ENCODE data around the gene HEG1. TPM values are rescaled to one million over a fixed set of nuclear protein-coding genes. Genes with fewer than 3 reads are reported as not detected.

HEG1 gene, protein sequence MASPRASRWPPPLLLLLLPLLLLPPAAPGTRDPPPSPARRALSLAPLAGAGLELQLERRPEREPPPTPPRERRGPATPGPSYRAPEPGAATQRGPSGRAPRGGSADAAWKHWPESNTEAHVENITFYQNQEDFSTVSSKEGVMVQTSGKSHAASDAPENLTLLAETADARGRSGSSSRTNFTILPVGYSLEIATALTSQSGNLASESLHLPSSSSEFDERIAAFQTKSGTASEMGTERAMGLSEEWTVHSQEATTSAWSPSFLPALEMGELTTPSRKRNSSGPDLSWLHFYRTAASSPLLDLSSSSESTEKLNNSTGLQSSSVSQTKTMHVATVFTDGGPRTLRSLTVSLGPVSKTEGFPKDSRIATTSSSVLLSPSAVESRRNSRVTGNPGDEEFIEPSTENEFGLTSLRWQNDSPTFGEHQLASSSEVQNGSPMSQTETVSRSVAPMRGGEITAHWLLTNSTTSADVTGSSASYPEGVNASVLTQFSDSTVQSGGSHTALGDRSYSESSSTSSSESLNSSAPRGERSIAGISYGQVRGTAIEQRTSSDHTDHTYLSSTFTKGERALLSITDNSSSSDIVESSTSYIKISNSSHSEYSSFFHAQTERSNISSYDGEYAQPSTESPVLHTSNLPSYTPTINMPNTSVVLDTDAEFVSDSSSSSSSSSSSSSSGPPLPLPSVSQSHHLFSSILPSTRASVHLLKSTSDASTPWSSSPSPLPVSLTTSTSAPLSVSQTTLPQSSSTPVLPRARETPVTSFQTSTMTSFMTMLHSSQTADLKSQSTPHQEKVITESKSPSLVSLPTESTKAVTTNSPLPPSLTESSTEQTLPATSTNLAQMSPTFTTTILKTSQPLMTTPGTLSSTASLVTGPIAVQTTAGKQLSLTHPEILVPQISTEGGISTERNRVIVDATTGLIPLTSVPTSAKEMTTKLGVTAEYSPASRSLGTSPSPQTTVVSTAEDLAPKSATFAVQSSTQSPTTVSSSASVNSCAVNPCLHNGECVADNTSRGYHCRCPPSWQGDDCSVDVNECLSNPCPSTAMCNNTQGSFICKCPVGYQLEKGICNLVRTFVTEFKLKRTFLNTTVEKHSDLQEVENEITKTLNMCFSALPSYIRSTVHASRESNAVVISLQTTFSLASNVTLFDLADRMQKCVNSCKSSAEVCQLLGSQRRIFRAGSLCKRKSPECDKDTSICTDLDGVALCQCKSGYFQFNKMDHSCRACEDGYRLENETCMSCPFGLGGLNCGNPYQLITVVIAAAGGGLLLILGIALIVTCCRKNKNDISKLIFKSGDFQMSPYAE (N-terminal part only)
- total RNA-seq = 10 to 100 TPM in 3 of 4 donors, 1 to 10 TPM in 1; 9.8 to 27.1 (median 17.6) TPM

DNA sequence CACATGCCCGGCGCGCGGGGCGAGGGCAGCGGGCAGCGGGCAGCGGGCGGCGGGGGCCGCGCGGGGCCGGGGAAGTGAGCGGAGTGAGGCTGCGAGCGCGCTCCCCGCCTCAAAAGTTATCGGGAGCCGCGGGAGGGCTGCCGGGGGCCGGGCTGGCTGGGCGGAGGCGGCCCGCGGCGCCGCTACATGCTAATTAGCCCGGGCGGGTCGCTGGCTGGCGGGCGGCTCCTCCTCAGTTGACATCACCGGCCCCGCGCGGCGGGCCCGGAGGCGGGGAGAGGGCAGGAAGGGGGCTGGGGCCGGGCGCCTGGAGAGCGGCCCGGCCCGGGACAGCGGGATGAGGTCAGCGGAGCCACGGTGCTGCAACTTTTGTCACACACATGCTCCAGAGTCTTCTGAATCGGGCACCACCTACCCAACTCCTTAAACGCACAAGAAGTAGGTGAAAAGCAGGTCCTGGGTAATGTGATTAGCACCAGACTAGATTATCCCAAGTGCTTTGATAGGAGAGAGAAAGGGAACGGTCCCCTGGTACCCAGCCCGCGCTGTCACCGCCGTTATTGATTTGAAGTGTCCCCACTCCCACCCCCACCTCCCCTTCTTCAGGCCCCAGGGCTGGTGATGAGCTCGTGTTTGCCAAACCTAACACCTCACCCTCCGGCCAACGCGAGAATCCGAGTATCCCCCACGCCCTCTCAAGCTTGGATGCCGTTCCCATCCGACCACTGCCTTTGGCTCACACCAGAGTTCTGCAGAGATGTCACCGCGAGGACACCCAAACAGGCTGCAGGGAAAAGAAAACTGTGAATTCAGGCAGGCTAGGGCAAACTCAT lies at the start of gene HEG1:
Gene HEG1 (minus strand): TSS at position 85 of the 833 bp plus-strand sequence. CDS start 107 bp downstream, outside the sequence.
- ATAC-seq = peak; percentile 65 to 73
- Histone ChIP-seq H3K4me3 (peak within 1 kb of the TSS; percentile 69 to 76 (median 73)), H3K36me3 (no peaks in the 10 kb centered on the region), H3K27ac (peak within 1 kb of the TSS; percentile 84 to 89 (median 89)), H3K4me1 (peaks cover 41 to 57% of the 10 kb centered on the region in 2 donors), H3K27me3 (no peaks in the 10 kb centered on the region), H3K9me3 (no peaks in the 10 kb centered on the region)
- TF ChIP-seq POLR2A (IDR thresholded peaks at IDR 0.05) = peak; percentile 75 to 85
- TF ChIP-seq, protein P1, sequence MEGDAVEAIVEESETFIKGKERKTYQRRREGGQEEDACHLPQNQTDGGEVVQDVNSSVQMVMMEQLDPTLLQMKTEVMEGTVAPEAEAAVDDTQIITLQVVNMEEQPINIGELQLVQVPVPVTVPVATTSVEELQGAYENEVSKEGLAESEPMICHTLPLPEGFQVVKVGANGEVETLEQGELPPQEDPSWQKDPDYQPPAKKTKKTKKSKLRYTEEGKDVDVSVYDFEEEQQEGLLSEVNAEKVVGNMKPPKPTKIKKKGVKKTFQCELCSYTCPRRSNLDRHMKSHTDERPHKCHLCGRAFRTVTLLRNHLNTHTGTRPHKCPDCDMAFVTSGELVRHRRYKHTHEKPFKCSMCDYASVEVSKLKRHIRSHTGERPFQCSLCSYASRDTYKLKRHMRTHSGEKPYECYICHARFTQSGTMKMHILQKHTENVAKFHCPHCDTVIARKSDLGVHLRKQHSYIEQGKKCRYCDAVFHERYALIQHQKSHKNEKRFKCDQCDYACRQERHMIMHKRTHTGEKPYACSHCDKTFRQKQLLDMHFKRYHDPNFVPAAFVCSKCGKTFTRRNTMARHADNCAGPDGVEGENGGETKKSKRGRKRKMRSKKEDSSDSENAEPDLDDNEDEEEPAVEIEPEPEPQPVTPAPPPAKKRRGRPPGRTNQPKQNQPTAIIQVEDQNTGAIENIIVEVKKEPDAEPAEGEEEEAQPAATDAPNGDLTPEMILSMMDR (IDR thresholded peaks at IDR 0.05 in 4 of 5, conservative IDR thresholded peaks at IDR 0.05 in 1 of 5) = no peak
- intact Hi-C loops (cut with DNase I; ENCODE audit: low total_unique reads) (loop anchor here (1.0 to 10.0 kb wide), 4 partner anchors 23 to 319 kb away; partner anchors contain the start of gene ZNF148), in situ Hi-C loops (cut with MboI; ENCODE audit: low sequenced_read_pairs in 4 of 4) (no loop called here)
- DNase-seq = peak; percentile 80 to 89

DNA sequence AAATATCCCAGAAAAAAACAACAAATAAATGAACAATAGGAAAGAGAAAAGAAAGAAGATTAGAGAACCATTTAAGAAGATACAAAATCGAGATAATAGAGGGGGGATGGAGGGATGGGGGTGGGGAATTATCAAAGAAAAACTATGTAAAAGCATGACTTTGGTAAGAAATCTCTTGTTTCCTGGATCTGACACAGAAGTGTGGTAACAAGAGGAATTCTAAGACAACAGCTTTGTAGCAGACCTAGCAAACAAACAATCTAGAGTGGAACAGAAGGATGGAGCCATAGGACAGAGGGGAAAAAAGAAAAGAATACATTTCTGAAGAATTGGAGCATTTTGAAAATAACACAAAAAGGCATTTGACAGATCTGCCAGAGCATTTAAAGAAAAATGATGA lies 49.3 kb upstream of the HEG1 start:
- H3K4me3 ChIP-seq = no peak overlapping the region
- H3K27ac ChIP-seq = no peak overlapping the region
- H3K36me3 ChIP-seq = no peaks in the 10 kb centered on the region
- H3K9me3 ChIP-seq = no peaks in the 10 kb centered on the region
- ATAC-seq = no peak
- no peak for DNase-seq
- no peaks in the 10 kb centered on the region for H3K4me1 ChIP-seq
- in situ Hi-C loops (cut with MboI; ENCODE audit: low sequenced_read_pairs in 4 of 4) = no loop called here
- H3K27me3 ChIP-seq = no peaks in the 10 kb centered on the region
- intact Hi-C loops (cut with DNase I; ENCODE audit: low total_unique reads) = no loop called here
- TF ChIP-seq, protein P1 (IDR thresholded peaks at IDR 0.05 in 4 of 5, conservative IDR thresholded peaks at IDR 0.05 in 1 of 5) = no peak
- no peak for TF ChIP-seq POLR2A (IDR thresholded peaks at IDR 0.05)

DNA sequence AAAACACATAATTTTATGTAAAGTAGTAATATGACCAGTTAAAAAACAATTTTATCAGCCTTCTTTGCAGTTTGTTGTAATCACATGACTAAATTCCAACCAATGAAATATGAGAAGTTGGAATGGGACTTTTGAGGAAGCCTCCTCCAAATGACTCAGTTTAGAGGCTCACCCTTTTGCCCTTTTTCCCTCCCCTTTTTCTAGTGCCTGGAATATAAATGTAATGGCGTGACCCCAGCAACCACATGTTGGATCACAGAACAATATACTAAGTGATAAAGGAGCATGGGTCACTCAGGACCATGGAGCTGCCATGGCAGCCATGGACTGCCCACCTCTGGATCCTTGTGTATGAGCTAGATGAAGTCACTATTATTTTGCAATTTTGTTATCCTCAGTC lies 48.8 kb upstream of the HEG1 start:
- Histone ChIP-seq H3K9me3 (no peaks in the 10 kb centered on the region), H3K4me3 (no peak overlapping the region), H3K27ac (no peak overlapping the region), H3K27me3 (no peaks in the 10 kb centered on the region), H3K36me3 (no peaks in the 10 kb centered on the region), H3K4me1 (no peaks in the 10 kb centered on the region)
- ATAC-seq (no peak), DNase-seq (no peak)
- in situ Hi-C loops (cut with MboI; ENCODE audit: low sequenced_read_pairs in 4 of 4) (no loop called here), intact Hi-C loops (cut with DNase I; ENCODE audit: low total_unique reads) (no loop called here)
- no peak for TF ChIP-seq POLR2A (IDR thresholded peaks at IDR 0.05)
- TF ChIP-seq, protein P1 (IDR thresholded peaks at IDR 0.05 in 4 of 5, conservative IDR thresholded peaks at IDR 0.05 in 1 of 5) = no peak

DNA sequence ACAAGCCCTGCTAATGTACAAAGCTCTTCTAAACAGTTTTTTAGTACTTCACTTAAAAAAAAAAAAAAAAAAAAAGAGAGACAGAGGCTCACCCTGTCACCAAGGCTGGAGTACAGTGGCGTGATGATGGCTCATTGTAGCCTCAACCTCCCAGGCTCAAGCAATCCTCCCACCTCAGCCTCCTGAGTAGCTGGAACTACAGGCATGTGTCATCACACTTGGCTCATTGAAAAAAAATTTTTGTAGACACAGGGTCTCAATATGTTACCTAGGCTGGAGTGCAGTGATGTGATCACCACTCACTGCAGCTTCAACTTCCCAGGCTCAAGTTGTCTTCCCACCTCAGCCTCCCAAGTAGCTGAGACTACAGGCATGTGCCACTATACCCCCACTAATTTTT lies 47.6 kb upstream of the HEG1 start:
- in situ Hi-C loops (cut with MboI; ENCODE audit: low sequenced_read_pairs in 4 of 4) (no loop called here), intact Hi-C loops (cut with DNase I; ENCODE audit: low total_unique reads) (no loop called here)
- DNase-seq (no peak), ATAC-seq (no peak)
- no peak for TF ChIP-seq POLR2A (IDR thresholded peaks at IDR 0.05)
- TF ChIP-seq, protein P1 (IDR thresholded peaks at IDR 0.05 in 4 of 5, conservative IDR thresholded peaks at IDR 0.05 in 1 of 5) = no peak
- H3K9me3 ChIP-seq = no peaks in the 10 kb centered on the region
- no peaks in the 10 kb centered on the region for H3K4me1 ChIP-seq
- no peak overlapping the region for H3K27ac ChIP-seq
- no peak overlapping the region for H3K4me3 ChIP-seq
- H3K36me3 ChIP-seq = no peaks in the 10 kb centered on the region
- no peaks in the 10 kb centered on the region for H3K27me3 ChIP-seq

Data from gastrocnemius medialis (tissue), 4 donors.